ENCODE data around the gene MAG. TPM values are rescaled to one million over a fixed set of nuclear protein-coding genes. Genes with fewer than 3 reads are reported as not detected.

The MAG gene
- total and polyA plus RNA-seq, 2 of the 8 experiments (the other 6 are each of a cell fraction or from before 2014, with no cell fraction given) = 0.20 to 1.3 TPM

DNA sequence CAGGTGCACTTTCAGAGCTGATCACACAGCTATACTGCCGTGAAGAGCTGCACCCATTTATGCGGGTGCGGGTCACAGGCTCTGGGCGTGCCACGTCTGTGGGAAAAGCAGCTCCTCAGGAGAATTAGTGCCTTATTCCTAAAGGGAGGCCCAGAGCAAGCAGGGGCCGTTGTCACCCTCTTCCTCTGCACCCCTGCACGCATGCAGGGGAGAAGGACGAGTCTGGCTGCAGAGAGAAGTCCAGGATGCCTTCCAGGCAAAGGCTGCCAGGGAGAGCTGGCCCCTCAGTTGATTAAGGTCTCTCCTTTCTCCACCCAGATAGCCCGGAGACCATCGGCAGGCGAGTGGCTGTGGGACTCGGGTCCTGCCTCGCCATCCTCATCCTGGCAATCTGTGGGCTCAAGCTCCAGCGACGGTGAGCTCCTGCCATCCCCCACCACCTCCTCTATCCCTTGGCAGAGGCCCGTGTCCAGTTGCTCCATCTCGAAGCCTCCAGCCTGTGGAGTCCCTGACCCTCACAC lies 52.6 kb downstream of the MAG start:
- WGBS, 2 experiments (ENCODE audit: extremely low coverage in 1 of 2, insufficient coverage in 1 of 2, insufficient read length in 1 of 2, insufficient replicate concordance in 2 of 2, low coverage in 1 of 2, low lambda C conversion rate in 2 of 2, missing lambda C conversion rate in 1 of 2) = 87% methylated on average over 15 of the region's 17 CpGs; no CpG with 5 or more reads in 1 of the 2 experiments
- H3K18ac ChIP-seq (ENCODE audit: extremely low read depth, low read length) = no peak overlapping the region
- H3K56ac ChIP-seq (replicated peaks; ENCODE audit: insufficient read length, low read depth, low read length) = no peak overlapping the region
- no peaks in the 10 kb centered on the region for H4K20me1 ChIP-seq (replicated peaks in 1 of 2; ENCODE audit: control insufficient read depth in 1 of 2, insufficient read depth in 2 of 2, low read length in 2 of 2)
- no peak overlapping the region for H3K23ac ChIP-seq (ENCODE audit: insufficient read length)
- H3K4ac ChIP-seq (replicated peaks; ENCODE audit: insufficient read length, low read depth, low read length) = no peak overlapping the region
- H3K4me3 ChIP-seq (ENCODE audit: extremely low read depth in 1 of 4, insufficient read depth in 2 of 4, low read depth in 3 of 4, low read length in 4 of 4) = no peak overlapping the region
- H3K4me1 ChIP-seq (replicated peaks in 1 of 4; ENCODE audit: control insufficient read depth in 3 of 4, insufficient read depth in 4 of 4, low read length in 3 of 4) = peaks cover 0 to 2% (median 0%) of the 10 kb centered on the region in 4 experiments; a peak in 1 of 7 replicates
- no peak for FAIRE-seq
- H3K9ac ChIP-seq (replicated peaks in 1 of 4; ENCODE audit: extremely low read depth in 1 of 4, low read depth in 3 of 4, low read length in 3 of 4) = no peak overlapping the region
- H3K79me1 ChIP-seq (ENCODE audit: low read depth, low read length) = no peaks in the 10 kb centered on the region
- H2AK5ac ChIP-seq (ENCODE audit: low read depth, low read length) = no peak overlapping the region
- H2AFZ ChIP-seq (ENCODE audit: low read length) = no peak overlapping the region
- DNase-seq (ENCODE audit: low read depth in 1 of 2, low spot score in 2 of 2) = peak in 1 of 2 experiments; percentile 35
- H3K4me2 ChIP-seq (ENCODE audit: insufficient read depth in 1 of 2, low read depth in 2 of 2, low read length in 2 of 2) = no peak overlapping the region
- H2BK5ac ChIP-seq (ENCODE audit: low read depth, low read length) = no peak overlapping the region
- H3K9me3 ChIP-seq (ENCODE audit: insufficient read depth in 2 of 2, low read depth in 1 of 2, low read length in 1 of 2) = no peaks in the 10 kb centered on the region
- H3K27ac ChIP-seq (ENCODE audit: low read depth, low read length) = no peak overlapping the region
- ChIA-PET POLR2A (ENCODE audit: partially characterized antibody) (interaction anchor here (0.6 to 1.4 kb wide), 3 partner anchors 11 to 202 kb away, joined by 3 to 4 read pairs (median 3); no protein-coding TSS in a partner anchor), CTCF (ENCODE audit: partially characterized antibody) (interaction anchor here (0.7 to 2.0 kb wide), 4 partner anchors 8 to 129 kb away, joined by 3 to 6 read pairs (median 4); no protein-coding TSS in a partner anchor)
- H4K8ac ChIP-seq (ENCODE audit: extremely low read depth, insufficient read depth, low read length) = no peak overlapping the region
- no peaks in the 10 kb centered on the region for H3K79me2 ChIP-seq (ENCODE audit: control insufficient read depth in 1 of 2, insufficient read depth in 2 of 2, low read length in 2 of 2)
- no peak overlapping the region for H2BK120ac ChIP-seq (replicated peaks; ENCODE audit: low read depth, low read length)
- no peak overlapping the region for H3K14ac ChIP-seq (ENCODE audit: insufficient read length)
- no peaks in the 10 kb centered on the region for H3K27me3 ChIP-seq (replicated peaks in 1 of 4; ENCODE audit: control insufficient read depth in 3 of 4, extremely low read depth in 1 of 4, insufficient read depth in 3 of 4, low read length in 3 of 4)
- no peak overlapping the region for H2BK20ac ChIP-seq (ENCODE audit: low read length)
- no peak overlapping the region for H4K5ac ChIP-seq (ENCODE audit: insufficient read length, low read depth, low read length)
- no peak overlapping the region for H4K91ac ChIP-seq (replicated peaks; ENCODE audit: insufficient read length, low read length)
- H2BK15ac ChIP-seq (ENCODE audit: low read length) = no peak overlapping the region
- no peaks in the 10 kb centered on the region for H3K36me3 ChIP-seq (ENCODE audit: control insufficient read depth in 2 of 4, insufficient read depth in 4 of 4, low read length in 3 of 4)
- no peak overlapping the region for H2BK12ac ChIP-seq (ENCODE audit: low read depth, low read length)
- no peaks in the 10 kb centered on the region; the same call in 1 of the 2 replicates for H3K23me2 ChIP-seq (ENCODE audit: low read depth, low read length)
- TF ChIP-seq ZNF274 (IDR thresholded peaks at IDR 0.05; ENCODE audit: borderline replicate concordance, extremely low read depth, low read length) (no peak), RXRA (IDR thresholded peaks at IDR 0.05; ENCODE audit: insufficient read depth, low read depth, low read length) (no peak), SP2 (IDR thresholded peaks at IDR 0.05; ENCODE audit: low read length) (no peak), SIN3A (conservative IDR thresholded peaks at IDR 0.05 in 1 of 2, IDR thresholded peaks at IDR 0.05 in 1 of 2; ENCODE audit: low read depth in 1 of 2, low read length in 2 of 2) (no peak), NRF1 (IDR thresholded peaks at IDR 0.05; ENCODE audit: low read depth, low read length) (no peak), BCL11A (IDR thresholded peaks at IDR 0.05; ENCODE audit: low read depth in 2 of 2, low read length in 2 of 2) (no peak), YY1 (IDR thresholded peaks at IDR 0.05; ENCODE audit: low read depth, low read length) (no peak), RBBP5 (IDR thresholded peaks at IDR 0.05; ENCODE audit: borderline replicate concordance, low read depth, low read length) (no peak), CREB1 (IDR thresholded peaks at IDR 0.05) (no peak), NANOG (IDR thresholded peaks at IDR 0.05; ENCODE audit: insufficient read depth, low read depth, low read length, poor library complexity, severe bottlenecking) (no peak), MAX (IDR thresholded peaks at IDR 0.05) (no peak), GTF2F1 (IDR thresholded peaks at IDR 0.05; ENCODE audit: borderline replicate concordance, low read depth, low read length) (no peak), POLR2AphosphoS5 (IDR thresholded peaks at IDR 0.05; ENCODE audit: low read depth, low read length) (no peak)

All from H1 (cell line).